Bronchial epithelial cell (primary cell): ENCODE measurements around the gene PLEKHH3. TPM values are rescaled to one million over a fixed set of nuclear protein-coding genes. Genes with fewer than 3 reads are reported as not detected.
"Not testable (repeated sequence)": the region's sequence is repeated elsewhere in the genome, so short reads cannot be mapped to it uniquely, and the experiment has no call there.

Experiments
- DNase-seq: peaks from one replicate; pipeline ENCODE4 v3.0.0-alpha.2; 2010; ENCODE audit warnings: low read depth
- FAIRE-seq: peaks from 2 replicates; lab custom pipeline; 2011; peaks lifted over from hg19 to GRCh38; lab: Jason Lieb, UNC
- H3K27me3 ChIP-seq: 2 replicates; pipeline ENCODE4 v1.5.1; 2011; ENCODE audit warnings: low read length; ENCODE audit not compliant: control insufficient read depth, insufficient read depth
- H3K36me3 ChIP-seq: 2 replicates; pipeline ENCODE4 v1.5.1; 2011; ENCODE audit warnings: low read length; ENCODE audit not compliant: control insufficient read depth, insufficient read depth
- H3K4me3 ChIP-seq: 2 replicates; pipeline ENCODE4 v1.5.1; 2011; ENCODE audit warnings: mild to moderate bottlenecking, low read depth, low read length, control low read depth
- total RNA-seq: library from RNA; depleted of rRNA; stranded (reverse); fragments of >200 nt; gene quantifications from 2 replicates; pipeline ENCODE4 v1.2.1, GENCODE V29; 2014
- TF ChIP-seq, protein P1 (sequence below): IDR thresholded peaks from 2 replicates; pipeline ENCODE4 v1.5.1; 2011; ENCODE audit warnings: mild to moderate bottlenecking, moderate library complexity, low read length, control low read depth, inconsistent platforms; ENCODE audit not compliant: insufficient read depth, severe bottlenecking

Gene PLEKHH3
- total RNA-seq, 1 donor from 2014 or later = 15.3 TPM

DNA sequence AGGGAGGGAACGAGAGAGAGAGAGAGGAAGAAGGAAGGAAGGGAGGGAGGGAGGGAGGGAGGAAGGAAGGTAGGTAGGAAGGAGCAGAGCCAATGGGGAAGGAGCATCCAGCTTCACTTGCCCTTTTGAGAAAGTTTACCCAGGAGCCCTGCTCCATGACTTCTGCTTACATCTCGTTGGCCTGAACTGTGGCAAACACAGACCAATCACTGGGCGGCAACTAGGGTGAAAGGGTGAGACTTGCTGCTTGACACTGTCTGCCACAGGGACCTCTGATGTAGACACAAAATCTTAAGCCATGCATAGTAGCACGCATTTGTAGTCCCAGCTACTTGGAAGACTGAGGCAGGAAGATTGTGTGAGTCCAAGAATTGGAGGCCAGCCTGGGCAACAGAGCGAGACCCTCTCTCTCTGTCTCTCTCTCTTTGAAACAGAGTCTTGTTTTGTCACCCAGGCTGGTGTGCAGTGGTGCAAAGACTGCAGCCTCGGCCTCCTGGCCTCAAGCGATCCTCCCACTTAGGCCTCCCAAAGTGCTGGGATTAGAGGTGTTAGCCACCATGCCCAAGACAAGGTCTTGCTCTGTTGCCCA is 37.2 kb downstream of the PLEKHH3 start:
- Histone ChIP-seq H3K27me3 (no peaks in the 10 kb centered on the region), H3K4me3 (no peak overlapping the region), H3K36me3 (no peaks in the 10 kb centered on the region)
- TF ChIP-seq, protein P1, sequence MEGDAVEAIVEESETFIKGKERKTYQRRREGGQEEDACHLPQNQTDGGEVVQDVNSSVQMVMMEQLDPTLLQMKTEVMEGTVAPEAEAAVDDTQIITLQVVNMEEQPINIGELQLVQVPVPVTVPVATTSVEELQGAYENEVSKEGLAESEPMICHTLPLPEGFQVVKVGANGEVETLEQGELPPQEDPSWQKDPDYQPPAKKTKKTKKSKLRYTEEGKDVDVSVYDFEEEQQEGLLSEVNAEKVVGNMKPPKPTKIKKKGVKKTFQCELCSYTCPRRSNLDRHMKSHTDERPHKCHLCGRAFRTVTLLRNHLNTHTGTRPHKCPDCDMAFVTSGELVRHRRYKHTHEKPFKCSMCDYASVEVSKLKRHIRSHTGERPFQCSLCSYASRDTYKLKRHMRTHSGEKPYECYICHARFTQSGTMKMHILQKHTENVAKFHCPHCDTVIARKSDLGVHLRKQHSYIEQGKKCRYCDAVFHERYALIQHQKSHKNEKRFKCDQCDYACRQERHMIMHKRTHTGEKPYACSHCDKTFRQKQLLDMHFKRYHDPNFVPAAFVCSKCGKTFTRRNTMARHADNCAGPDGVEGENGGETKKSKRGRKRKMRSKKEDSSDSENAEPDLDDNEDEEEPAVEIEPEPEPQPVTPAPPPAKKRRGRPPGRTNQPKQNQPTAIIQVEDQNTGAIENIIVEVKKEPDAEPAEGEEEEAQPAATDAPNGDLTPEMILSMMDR = no peak
- DNase-seq (no peak), FAIRE-seq (no peak)

DNA sequence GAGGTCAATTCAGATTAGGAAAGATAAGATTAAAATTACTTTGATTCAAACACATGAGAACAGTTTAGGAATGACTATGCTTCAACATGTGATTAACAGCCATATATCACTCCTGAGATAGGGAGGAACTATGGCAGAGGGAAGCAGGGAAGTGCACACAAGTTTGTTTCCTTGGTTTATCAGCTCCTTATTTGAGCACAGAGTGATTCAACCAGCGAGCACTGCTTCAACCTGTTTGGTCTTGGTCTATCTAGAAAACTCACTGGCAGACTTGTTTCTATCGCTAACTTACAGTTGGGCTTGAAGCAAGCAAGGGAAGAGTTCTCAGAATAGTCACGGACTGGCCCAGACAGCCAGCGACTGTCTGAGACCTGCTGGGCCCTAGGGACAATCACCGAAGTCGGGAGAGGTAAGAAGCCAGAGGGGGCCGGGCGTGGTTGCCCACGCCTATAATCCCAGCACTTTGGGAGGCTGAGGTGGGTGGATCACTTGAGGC is 43.8 kb downstream of the PLEKHH3 start:
- no peaks in the 10 kb centered on the region for H3K36me3 ChIP-seq
- no peak for FAIRE-seq
- H3K27me3 ChIP-seq = no peaks in the 10 kb centered on the region
- peak; percentile 86 for DNase-seq
- no peak overlapping the region for H3K4me3 ChIP-seq
- TF ChIP-seq, protein P1 = no peak

DNA sequence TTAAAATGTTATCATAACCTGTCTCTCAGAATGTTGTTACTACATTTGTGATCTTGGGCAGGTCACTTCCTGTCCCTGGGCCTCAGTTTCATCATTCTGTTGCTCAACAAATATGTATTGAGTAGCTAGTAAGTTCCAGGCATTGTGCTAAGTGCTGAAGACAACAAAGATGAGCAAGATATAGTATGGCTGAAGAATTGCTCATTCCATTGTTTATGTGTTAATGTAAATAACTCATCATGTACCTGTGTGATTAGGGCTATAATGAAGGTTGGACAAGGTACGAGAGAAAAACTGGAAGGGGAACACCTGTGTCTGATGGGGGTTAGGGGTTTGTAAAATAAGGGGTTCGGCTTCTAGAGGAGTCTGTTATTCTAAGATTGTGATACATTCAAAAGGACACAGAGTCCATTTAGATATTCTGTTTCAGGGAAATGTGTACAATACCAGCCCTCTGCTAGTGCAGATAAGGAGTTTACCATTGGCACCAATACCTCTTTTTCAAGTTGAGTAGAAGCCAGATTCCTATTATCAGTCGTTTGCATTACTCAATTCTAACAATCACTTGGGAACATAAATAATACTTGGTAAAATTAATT is 47.3 kb downstream of the PLEKHH3 start:
- H3K4me3 ChIP-seq = no peak overlapping the region
- H3K36me3 ChIP-seq = no peaks in the 10 kb centered on the region
- DNase-seq (peak; percentile 95), FAIRE-seq (no peak)
- H3K27me3 ChIP-seq = no peaks in the 10 kb centered on the region
- TF ChIP-seq, protein P1 = no peak

DNA sequence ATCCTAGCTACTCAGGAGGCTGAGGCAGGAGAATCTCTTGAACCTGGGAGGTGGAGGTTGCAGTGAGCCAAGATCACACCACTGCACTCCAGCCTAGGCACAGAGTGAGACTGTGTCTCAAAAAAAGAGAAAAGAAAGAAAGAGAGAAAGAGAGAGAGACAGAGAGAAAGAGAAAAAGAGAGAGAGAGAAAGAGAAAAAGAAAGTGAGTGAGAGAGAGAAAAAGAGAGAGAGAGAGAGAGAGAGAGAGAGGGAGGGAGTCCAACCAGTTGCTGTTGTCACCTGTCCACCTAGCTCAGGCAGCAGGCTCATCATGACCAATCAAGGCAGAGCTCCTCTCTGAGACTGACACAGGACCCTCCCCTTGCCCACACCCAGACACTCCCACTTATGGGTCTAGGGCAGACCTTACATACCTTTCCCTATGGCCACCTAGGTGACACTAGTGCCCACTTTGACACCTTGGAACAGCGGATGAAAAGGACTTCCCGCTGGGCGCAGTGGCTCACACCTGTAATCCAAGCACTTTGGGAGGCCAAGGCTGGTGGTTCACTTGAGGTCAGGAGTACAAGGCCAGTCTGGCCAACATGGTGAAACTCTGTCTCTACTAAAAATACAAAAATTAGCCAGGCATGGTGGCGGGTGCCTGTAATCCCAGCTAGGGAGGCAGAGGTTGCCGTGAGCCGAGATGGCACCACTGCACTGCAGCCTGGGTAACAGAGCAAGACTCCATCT is 49.6 kb downstream of the PLEKHH3 start:
- FAIRE-seq, DNase-seq, H3K27me3 ChIP-seq: not testable (repeated sequence)

DNA sequence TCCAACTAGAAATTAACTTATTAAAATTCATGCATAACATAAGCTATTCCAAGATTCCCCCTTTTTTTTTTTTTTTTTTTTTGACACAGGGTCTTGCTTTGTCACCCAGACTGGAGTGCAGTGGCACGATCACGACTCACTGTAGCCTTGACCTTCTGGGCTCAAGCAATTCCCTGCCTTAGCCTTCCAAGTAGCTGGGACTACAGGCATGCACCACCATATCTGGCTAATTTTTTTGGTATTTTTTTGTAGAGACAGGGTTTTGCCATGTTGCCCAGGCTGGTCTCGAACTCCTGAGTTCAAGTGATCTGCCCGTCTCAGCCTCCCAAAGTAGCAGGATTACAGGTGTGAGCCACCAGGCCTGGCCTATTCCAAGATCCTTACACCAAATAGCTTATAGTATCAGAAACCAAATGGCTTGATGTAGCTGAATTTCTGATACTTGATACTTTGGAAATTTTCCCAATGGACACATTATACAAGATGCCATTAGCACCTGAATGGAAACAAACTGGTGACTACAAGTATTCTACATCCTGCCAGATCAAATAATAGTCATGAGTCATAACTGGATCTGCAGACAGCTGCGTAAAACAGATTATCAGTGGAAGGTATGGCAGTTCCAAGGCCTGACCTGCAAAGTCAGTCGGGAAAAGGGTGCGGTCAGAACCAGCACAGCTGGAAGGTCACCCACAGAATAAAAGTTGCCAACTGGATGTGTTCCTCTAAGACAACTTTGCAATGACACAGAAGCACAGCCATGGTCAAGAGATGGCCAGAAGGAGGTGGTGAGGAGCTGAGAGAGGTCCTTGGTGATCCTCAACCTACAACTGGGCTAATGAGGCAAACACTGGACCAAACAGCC is 52.8 kb downstream of the PLEKHH3 start:
- FAIRE-seq (no peak), DNase-seq (peak; percentile 95)
- H3K36me3 ChIP-seq = no peaks in the 10 kb centered on the region
- TF ChIP-seq, protein P1 = no peak
- no peak overlapping the region for H3K4me3 ChIP-seq
- no peaks in the 10 kb centered on the region for H3K27me3 ChIP-seq

More for the DNA sequence above, 49.6 kb downstream of the PLEKHH3 start:
- not testable (repeated sequence) for H3K4me3 ChIP-seq, H3K36me3 ChIP-seq
